ENCODE data around the gene CAT.

The CAT gene

DNA sequence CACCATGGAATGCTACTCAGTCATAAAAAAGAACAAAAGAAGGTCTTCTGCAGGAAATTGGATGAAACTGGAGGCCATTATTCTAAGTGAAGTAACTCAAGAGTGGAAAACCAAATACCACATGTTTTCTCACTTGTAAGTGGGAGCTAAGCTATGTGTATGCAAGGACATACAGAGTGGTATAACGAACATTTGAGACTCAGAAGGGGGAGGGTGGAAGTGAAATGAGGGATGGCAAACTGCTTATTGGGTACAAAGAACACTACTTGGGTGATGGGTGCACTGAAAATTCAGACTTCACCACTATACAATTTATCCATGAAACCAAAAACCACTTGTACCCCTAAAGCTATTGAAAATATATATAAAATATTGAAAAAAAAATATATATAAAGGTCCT is 13.4 kb upstream of the CAT start:
- DNase-seq (ENCODE audit: low spot score): no peak

DNA sequence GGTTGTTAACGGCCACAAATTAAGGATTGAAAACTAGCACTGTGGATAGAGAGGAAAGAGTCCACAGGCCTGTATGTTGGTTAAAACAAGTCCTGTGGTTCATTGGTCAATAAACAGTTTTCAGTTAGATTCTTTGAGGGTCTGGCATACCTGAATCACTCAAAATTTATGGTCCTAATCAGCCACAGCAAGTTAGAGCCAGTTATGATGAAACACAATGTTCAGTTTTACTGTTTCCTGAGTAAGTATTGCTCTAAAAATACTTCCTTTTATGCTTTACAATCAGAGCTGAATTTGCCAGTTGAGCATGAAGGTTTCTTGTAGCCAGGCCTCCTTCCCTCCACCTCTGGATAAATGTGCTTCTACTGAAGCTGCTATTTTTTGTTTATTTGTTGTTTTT is 12.9 kb upstream of the CAT start:
- DNase-seq (ENCODE audit: low spot score): no peak

DNA sequence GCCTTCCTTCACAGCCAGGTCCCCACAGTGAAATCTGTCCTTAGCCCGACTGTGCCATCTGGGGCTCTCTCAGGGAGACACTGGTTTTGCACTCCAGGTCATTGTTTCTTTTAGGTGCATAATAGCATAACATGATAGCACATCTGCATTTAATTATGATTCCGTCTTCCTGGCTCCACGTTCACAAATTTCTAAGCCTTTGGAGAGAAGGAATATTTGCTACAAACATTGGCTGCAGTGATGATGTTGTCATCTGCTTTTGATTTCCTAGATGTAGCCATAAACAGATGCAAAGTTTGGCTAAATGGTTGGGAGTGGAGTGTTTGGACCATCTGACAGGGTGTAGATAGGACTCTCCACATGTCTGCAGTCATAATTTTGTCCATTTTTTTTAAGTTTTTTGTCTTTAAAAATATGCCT is 12.0 kb upstream of the CAT start:
- DNase-seq (ENCODE audit: low spot score): no peak

DNA sequence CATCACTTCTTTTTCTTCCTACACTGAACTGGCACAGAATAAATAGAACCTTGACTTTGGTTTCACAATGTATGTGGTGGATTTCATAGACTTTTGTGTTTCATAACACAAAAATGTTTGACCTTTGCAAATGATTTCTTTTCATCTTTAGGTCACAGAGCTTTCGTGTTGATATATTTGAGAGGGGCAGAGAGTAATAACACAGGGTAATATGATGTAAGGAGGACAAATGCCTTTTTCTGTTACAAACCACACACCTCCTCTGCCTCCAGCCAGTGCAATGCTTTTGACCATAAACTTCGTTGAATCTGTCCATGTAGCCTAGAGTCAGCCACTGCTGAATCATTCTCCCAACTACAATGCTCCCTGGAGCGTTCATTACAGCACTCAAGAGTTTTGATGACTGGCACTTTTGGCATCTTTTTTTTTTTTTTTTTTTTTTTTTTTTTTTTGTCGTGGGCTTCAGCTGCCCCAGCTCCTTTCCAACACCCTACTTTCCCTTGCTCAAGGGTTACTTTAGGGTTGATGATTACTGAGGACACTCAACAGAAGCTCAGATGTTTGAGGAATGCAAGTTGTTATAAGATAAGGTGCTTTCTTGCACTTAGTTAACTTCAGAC is 11.4 kb upstream of the CAT start:
- DNase-seq (ENCODE audit: low spot score): peak; percentile 78

DNA sequence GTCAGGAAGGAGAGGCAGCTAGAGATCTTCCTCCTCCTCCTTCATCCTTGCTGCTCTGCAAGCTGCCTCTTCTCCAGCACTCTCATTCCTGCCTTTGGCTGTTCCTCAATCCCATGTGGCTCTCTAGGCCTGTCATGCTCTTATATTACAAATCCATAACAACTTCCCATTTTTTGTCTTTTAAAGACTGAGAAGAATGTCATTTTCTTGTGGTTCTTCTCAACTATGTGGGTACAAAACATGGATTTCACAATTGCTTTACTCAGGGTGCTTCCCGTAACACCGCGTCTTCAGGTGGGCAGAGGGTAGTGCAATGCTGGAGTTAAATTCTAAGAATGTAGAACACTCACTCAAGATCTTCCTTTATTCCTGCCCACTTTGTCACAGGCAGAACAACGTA is 6.8 kb upstream of the CAT start:
- DNase-seq (ENCODE audit: low spot score): no peak

DNA sequence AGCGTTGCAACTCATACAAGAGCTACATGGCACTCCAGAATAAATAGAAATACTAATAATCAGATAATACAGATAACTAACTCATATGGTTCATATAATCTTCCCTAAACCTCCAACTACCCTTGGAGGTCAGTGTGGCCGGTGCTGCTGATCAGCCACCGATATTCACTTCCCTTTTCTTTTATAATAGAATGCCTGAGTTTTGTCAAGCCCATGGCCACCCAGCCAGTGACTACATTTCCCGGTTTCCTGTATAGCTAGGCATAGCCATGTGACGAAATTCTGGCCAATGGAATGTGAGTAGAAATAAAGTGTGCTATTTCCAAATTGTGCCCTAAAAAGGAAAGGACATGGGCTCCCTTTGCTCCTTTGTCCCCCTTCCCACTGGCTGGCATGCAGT is 5.9 kb upstream of the CAT start:
- no peak for DNase-seq (ENCODE audit: low spot score)

DNA sequence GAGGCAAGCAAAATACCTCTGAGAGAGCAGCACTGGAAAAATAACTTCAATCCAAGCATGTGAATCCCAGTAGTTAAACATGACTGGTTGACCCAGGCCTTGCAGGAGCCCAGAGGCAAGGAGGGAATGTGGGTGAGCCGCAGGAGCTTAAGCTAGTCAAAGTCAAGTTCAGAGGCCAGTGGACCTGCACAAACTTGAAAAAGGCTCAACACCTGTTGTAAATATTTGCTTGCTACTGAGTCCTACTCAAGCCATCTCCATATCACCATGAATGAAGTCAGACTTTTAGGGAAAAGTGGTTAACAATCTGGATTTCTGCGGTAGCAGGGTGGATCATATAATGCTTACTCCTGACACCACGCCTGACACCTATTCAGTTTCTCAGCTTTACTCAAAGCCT is 4.8 kb upstream of the CAT start:
- no peak for DNase-seq (ENCODE audit: low spot score)

DNA sequence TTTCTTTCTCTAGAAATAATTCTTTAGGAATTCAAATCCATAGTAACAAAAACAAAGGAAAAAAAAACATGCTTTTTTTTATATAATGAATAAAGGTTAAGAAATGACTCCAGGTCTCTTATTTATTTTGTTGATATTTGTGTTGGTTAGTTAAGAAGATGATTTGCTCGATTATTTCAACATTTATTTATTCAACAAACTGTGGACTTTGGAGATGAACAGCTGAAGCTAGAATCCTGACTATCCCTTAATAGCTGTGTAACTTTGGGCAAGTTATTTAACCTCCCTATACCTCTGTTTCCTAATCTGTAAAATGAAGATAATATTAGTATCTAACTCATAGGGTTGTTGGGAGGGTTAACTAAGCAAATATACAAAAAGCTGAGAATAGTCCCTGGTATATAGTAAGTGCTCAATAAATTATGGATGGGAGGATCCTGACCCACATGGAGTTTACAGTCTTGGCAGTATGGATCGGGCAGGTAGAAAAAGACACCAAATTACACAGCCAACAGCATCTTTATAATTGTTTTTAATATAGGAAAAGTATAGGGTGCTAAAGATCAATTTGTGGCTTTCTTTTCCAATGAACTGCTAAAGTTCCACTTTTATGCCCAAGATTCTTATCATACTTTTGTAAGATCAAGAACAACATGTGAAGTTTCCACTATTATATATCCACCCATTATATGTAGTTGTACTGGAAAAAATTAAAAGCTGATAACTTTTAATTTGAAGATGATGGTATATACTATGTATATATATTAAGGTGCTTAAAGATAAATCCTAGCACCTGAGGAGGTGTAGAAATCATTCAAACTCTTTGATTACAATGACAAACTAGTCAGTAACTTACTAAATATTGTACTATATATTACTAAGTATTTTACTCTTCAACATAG is 1.3 kb upstream of the CAT start:
- no peak for DNase-seq (ENCODE audit: low spot score)

DNA sequence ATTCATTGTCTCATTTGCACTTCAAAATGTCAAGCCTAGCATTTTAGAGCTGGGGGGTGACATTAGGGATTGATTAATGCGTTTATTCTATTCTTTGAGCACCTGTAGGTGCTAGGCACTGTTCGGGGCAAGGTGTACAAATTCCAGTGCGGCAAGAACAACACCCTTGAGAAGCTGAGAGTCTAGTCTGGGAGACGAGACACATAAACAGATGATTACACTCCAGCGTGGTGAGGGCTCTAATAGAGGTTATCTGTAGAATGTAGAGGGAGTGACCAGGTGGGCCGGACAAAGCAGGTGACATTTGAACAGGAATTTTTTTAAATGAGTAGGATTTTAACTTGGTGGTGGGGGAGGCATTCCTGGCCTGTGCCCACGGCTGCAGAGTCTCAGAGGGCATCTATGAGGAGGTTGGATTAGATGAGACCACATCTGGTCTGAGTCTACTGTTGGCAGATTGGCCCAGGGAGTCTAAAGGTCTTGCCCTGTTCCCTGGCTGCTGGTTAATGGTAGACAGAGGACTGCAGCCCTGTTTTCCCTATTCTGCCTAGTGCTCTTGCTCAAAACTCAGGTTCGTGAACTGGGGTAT is 970 bp downstream of the CAT start:
- DNase-seq (ENCODE audit: low spot score): peak; percentile 71

DNA sequence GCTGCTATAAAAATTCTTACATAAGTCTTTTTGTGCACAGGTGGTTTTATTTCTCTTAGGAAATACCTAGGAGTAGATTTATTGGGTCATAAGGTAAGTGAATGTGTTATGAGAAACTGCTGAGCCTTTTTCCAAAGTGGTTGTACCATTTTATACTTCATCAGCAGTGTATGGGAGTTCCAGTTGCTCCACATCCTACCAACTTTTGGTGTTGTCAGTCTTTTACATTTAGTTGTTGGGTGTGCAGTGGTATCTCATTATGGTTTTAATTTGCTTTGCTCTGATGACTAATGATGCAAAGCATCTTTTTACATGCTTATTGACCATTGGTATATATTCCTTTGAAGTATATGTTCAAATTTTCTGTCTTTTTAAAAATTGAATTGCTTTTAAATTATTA is 3.1 kb downstream of the CAT start:
- DNase-seq (ENCODE audit: low spot score): peak; percentile 40

DNA sequence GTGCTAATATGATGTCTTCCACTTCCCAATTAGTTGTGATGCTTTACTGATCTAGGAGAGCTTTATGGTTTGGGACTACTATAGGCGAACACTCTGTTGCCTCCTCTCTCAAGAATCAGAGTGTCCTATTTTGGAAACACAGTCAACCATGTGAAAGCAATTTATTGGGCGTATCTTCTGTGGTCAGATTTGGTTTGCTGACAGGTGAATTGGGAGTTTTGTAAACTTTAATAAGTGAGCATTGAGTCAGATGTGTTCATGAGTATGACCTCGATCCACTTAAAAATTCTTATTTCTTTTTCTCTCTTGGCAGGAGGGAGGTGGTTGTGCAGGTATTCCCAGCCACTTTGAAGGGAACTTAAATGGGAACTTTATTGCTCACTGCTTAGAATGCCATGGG is 4.4 kb downstream of the CAT start:
- DNase-seq (ENCODE audit: low spot score): peak; percentile 40

DNA sequence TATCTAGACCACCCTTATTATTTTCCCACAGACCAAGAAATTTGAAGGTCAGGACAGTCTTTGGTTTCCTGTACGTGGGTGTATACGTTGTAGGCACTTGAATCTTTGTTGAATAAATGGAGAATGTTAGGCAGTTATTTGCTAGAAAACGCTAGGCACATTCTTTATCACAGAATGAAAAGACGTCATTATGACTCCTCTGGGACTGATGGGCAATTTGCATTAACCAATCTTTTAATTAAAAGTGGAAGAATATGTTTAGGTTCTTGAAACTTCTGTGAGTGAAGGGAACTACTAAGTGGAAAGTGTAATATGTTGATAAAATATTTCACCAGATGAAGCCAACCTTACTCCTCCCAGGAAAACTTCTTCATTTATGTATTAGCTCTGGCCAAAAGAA is 5.7 kb downstream of the CAT start:
- peak; percentile 34 for DNase-seq (ENCODE audit: low spot score)

DNA sequence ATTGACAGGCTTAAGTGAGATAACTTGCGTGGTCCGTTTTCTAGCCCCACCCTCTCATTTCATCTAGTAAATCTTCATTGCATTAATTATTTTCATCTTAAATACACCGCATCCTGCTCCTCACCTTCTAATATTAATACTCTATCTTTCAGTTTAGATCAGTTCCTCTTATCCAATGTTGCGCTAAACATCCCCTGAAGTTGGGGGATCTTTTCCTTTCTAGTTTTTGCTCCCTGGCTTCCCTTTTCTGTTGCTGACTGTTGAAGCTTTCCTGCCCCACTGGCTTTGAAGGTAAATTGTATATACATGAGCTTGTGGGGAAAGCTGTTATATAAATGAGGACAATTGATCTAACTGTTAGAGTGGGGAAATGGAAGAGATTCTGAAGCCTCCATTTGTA is 7.2 kb downstream of the CAT start:
- no peak for DNase-seq (ENCODE audit: low spot score)

DNA sequence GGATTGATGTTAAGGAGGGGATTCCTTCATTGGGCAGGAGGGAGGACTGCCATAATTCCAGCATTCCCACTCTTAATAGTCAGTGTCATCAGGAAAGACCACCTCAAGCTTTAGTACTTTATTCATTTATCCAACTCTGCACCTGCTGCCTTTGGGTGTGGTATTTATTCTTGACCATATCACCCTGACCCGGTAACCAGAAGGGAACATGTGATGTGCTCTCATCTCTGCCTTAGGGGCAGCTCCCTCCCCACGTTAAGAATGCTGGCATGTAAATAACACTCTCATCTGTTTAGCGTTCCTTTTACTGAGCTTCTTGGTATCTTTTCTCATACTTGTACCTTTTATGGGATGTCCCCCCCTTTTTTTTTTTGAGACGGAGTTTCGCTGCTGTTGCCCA is 7.7 kb downstream of the CAT start:
- peak; percentile 77 for DNase-seq (ENCODE audit: low spot score)

DNA sequence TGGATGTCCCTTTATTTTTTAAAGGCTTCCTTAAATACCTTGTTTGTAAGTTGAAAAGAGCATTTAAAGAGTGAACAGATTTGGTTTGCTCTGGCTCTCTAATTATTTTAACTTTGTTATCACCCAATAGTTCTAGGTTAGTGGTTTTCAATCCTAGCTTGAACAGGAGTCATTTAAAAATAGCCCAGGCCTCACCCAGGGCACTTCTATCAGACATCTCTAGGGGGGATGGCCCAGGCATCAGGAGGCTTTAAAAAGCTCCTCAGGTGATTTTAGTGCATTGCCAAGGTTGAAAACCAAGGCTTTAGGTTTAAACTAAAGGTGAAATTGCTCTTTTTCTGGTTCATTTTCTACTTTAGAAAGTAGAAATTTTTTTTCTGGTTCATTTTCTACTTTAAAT is 8.3 kb downstream of the CAT start:
- peak; percentile 30 for DNase-seq (ENCODE audit: low spot score)

DNA sequence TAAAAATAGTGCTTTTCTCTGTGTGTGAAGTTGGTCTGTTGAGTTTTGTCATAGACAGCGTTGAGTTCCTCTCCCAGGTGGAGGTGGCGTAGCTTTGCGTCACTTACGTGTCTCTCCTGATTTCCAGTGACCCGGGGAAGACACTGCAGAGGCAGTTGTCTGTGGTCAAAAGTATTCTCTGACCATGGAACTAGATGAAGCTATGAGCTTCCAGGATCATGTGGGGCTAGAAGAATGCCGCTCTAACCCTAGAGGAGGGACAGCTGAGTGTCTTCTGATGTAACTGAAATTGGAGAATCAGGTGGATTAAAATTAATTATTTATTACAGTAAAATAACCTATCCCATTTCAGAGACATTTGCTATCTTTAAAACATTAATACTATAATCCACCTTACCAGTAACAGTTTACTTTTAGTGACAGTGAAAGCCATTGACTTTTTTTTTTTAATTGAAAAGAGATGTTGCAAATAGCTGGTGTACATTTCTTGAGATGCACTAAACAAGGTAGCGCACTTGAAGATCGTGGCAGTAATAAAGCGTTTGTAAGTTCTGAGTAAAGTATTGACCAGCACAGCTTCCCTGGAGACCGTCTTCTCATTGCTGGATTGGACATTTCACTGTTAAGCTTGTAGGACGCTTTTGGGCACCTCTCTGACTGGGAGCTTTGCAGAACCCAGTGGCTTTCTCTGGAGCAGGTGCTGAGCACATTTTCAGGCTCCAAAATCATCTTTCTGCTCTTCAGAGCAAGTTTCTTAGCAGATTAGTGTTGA is 9.7 kb downstream of the CAT start:
- no peak for DNase-seq (ENCODE audit: low spot score)

DNA sequence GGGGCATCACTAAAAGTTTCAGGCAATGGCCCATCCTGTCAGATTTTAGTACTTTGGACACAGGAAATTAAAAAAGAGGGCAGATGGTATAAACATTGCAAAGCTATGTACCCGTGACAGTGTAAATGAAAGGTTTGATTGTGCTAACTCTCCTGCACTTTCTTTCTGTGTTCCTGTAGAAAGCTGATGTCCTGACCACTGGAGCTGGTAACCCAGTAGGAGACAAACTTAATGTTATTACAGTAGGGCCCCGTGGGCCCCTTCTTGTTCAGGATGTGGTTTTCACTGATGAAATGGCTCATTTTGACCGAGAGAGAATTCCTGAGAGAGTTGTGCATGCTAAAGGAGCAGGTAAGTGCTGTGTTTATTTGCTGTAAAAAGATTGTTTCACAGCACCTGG is 10.3 kb downstream of the CAT start:
- no peak for DNase-seq (ENCODE audit: low spot score)

DNA sequence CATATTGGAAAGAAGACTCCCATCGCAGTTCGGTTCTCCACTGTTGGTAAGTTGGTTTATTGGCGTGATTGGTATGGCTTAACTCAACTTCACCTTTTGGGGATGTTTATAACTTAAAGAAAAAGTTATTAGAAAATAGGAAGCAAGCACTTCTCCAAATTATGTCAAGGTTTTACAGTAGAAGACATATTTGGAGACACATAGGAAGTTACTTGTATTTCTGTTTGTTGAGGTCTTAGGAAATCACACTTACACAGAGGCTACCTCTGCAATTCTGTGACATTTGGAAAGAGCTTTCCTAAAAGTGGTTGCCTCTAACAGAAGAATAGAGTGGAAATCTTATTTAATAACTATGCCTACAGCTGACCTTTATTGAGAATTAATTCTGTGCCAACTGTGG is 12.3 kb downstream of the CAT start:
- no peak for DNase-seq (ENCODE audit: low spot score)

DNA sequence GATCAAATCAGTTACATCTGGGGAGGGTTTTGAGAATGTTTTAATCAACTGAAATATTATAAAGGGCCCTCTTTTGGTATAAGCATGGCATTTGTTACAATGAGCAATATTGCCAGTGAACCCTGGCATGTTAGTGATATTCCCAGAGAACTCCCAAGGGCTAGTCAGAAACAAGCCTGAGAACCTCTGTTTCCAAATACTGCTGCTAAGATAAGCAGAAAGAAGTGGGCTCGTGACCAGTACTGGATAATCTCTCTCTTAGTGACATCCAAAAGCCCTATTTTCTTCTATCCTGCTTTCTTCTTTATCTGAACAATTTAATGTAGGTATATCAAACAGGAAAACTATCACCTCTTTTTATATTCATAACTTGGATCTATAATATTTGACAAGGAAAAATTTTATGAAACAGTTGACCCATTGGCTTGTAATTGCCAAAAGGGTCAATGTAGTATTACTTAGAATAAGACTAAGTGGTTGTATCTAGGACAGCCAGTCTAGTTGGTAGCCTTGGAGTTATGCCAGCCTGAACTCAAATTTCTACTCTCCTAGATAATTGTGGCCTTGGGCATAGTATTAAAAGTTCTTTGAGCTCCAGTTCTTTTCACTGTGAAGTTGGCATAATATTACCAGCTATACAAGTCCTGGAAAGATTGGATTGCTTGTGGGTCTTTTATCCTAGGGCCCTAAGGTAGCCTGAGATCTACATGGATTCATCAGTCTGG is 15.7 kb downstream of the CAT start:
- peak; percentile 29 for DNase-seq (ENCODE audit: low spot score)

DNA sequence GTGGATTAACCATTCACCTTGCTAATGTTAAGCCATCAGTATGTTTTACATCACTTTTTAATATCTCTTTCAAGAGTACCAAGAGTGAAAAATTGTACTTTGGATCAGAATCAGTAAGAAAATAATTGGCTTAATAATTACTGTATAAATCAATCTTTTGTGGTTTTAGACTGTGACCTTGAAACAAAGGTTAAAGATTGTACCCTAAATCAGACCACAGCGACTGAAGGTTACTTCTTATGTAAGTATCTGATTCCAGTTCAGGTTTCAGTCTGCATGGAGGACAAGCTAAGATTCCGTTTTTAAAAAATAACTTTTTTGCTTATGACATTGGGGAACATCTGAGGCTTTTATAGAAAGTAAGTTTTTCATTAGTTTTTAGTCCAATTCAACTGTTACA is 18.9 kb downstream of the CAT start:
- DNase-seq (ENCODE audit: low spot score): no peak

DNA sequence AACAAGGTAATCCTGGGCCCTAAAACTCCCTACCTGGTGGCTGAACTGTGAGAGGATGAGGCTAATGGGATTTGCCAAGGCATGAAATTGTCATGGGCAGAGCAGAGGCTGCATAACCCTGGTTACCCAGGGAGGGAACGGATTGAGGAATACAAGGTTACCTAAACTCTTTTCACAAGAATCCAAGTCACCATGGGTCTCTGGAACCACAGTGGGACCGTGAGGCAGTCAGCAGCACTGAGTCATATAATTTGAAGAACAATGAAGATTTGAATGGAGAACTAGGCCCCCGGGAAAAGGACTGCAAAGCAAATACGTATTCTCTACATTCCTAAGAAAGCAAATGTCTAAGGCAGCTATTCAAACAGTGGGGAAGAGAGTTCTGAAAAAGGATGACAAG is 19.8 kb downstream of the CAT start:
- no peak for DNase-seq (ENCODE audit: low spot score)

Data from hematopoietic multipotent progenitor cell treated with erythropoietin and hydrocortisone succinate and interleukin-3 and kit ligand, for 17 days (in vitro differentiated cells).